CD4-positive, alpha-beta T cell treated with Interferon gamma for 1 hour (primary cell): ENCODE data around the gene DNMBP.
"Not testable (repeated sequence)": the region's sequence is repeated elsewhere in the genome, so short reads cannot be mapped to it uniquely, and the experiment has no call there.

Experiments used
- DNase-seq: peaks from one replicate; pipeline ENCODE4 v3.0.0-alpha.2; 2020

Gene DNMBP

GRCh38 chr10:99943908-99944307 lies 65.8 kb downstream of the DNMBP start:
- no peak for DNase-seq

GRCh38 chr10:99941942-99942820 lies 67.6 kb downstream of the DNMBP start:
- DNase-seq: no peak

- DNase-seq: no peak
Measured at GRCh38 chr10:99938563-99938962, 71.2 kb downstream of the DNMBP start.

GRCh38 chr10:99937630-99938029 lies 72.1 kb downstream of the DNMBP start:
- no peak for DNase-seq

- not testable (repeated sequence) for DNase-seq
Measured at GRCh38 chr10:99932203-99932957, 77.4 kb downstream of the DNMBP start.

GRCh38 chr10:99930731-99931550 lies 78.8 kb downstream of the DNMBP start:
- no peak for DNase-seq

- DNase-seq: no peak
Measured at GRCh38 chr10:99929360-99929759, 80.4 kb downstream of the DNMBP start.

GRCh38 chr10:99927721-99928280 lies 81.9 kb downstream of the DNMBP start:
- no peak for DNase-seq

- no peak for DNase-seq
Measured at GRCh38 chr10:99926925-99927720, 82.6 kb downstream of the DNMBP start.

- DNase-seq: no peak
Measured at GRCh38 chr10:99924451-99925255, 85.1 kb downstream of the DNMBP start.

- no peak for DNase-seq
Measured at GRCh38 chr10:99921948-99922347, 87.8 kb downstream of the DNMBP start.

GRCh38 chr10:99920901-99921300 lies 88.8 kb downstream of the DNMBP start:
- DNase-seq: no peak

GRCh38 chr10:99920486-99920885 lies 89.3 kb downstream of the DNMBP start:
- DNase-seq: no peak

- DNase-seq: no peak
Measured at GRCh38 chr10:99917963-99918825, 91.6 kb downstream of the DNMBP start.

GRCh38 chr10:99916776-99917175 lies 93.0 kb downstream of the DNMBP start:
- DNase-seq: no peak

GRCh38 chr10:99915414-99915813 lies 94.3 kb downstream of the DNMBP start:
- no peak for DNase-seq

GRCh38 chr10:99914236-99914635 lies 95.5 kb downstream of the DNMBP start:
- DNase-seq: no peak

GRCh38 chr10:99913831-99914235 lies 95.9 kb downstream of the DNMBP start:
- no peak for DNase-seq

- DNase-seq: no peak
Measured at GRCh38 chr10:99912041-99912440, 97.7 kb downstream of the DNMBP start.

- no peak for DNase-seq
Measured at GRCh38 chr10:99908512-99908911, 101.2 kb downstream of the DNMBP start.
